GM12874 (cell line): ENCODE measurements around the gene MAP1LC3C.
A peak's percentile ranks its signal among the peaks of the same experiment; 100 is the strongest.

Experiments
- TF ChIP-seq, protein P1 (sequence below): IDR thresholded peaks from 2 replicates; pipeline ENCODE4 v1.5.1; 2011; ENCODE audit warnings: low read depth, mild to moderate bottlenecking, control low read depth, low read length, moderate library complexity; ENCODE audit not compliant: insufficient read depth

The MAP1LC3C gene

GRCh38 chr1:241992734-241993133, 6.2 kb downstream of the MAP1LC3C start:
- TF ChIP-seq, protein P1, sequence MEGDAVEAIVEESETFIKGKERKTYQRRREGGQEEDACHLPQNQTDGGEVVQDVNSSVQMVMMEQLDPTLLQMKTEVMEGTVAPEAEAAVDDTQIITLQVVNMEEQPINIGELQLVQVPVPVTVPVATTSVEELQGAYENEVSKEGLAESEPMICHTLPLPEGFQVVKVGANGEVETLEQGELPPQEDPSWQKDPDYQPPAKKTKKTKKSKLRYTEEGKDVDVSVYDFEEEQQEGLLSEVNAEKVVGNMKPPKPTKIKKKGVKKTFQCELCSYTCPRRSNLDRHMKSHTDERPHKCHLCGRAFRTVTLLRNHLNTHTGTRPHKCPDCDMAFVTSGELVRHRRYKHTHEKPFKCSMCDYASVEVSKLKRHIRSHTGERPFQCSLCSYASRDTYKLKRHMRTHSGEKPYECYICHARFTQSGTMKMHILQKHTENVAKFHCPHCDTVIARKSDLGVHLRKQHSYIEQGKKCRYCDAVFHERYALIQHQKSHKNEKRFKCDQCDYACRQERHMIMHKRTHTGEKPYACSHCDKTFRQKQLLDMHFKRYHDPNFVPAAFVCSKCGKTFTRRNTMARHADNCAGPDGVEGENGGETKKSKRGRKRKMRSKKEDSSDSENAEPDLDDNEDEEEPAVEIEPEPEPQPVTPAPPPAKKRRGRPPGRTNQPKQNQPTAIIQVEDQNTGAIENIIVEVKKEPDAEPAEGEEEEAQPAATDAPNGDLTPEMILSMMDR = no peak

- TF ChIP-seq, protein P1 = no peak
Observed at GRCh38 chr1:241990040-241990439, 8.9 kb downstream of the MAP1LC3C start.

- TF ChIP-seq, protein P1 = peak; percentile 44; the same call in 1 of the 2 replicates
Observed at GRCh38 chr1:241985787-241986186, 13.1 kb downstream of the MAP1LC3C start.

DNA sequence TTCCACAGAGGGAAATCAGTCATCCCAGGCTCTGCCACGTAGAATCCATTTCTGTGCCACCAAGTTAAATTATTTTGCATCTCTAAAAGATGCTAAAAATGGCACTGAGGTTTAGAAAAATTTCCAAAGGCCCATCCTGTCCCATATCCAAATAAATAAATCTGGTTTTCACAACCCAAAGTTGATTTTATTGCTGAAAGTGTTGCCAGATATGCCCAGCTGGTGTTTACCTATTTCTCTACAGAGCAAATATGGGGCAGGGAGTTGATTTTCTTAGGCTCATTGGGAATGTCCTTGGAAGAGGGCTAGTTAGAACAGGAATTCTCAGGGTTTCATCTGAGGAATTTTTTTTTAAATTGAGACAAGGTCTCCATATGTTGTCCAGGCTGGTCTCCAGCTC, 19.0 kb downstream of the MAP1LC3C start:
- TF ChIP-seq, protein P1 = no peak

GRCh38 chr1:241979071-241979470, 19.8 kb downstream of the MAP1LC3C start:
- TF ChIP-seq, protein P1 = no peak

DNA sequence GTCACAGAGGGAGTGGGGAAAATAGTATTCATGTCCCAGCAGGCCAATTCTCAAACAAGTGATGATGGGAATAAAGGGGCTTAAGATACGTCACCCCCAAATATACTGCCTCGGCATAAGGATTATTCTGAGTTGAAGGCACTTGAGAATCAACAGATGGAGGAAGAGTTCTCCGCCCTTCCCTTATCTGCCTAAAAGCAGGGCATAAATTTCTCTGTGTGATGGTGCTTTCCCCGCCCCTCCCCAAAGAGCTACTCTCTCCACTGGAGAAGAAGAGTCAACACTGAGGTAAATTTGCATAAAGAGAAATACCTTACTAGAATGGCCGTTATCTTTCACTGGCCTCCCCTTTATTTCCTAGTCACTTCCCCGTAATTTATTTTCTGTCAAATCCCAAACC, 22.7 kb downstream of the MAP1LC3C start:
- TF ChIP-seq, protein P1 = no peak

DNA sequence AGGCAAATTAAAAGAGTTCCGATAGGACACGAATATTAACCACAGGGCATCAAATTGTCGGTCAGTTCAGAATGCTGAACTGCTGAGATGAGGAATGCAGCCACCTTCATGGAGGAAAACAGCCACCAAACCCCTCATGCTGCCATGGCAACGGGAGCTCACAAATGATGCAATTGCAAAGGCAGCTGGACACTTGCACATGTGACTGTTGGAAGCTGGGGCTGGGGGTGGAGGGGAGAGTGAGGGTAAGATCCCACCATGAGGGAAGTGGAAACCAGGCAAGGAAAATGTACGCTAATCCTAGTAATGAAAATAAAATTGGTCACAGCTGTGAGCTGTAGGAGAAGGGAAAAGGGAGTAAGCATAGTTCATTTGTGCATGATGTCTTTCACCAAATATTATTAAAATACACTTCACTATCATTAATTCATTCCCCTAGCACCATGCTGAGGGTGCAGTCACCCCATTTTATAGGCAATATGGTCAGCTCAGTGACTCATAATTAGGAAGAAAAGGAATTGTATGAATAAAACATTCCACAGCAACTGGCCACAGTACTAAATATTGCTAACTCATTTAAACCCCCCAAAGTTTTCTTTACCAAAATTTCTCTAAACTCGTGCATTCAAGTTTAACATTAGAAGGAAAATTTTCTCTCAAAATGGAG, 26.1 kb downstream of the MAP1LC3C start:
- TF ChIP-seq, protein P1 = no peak

GRCh38 chr1:241968611-241969010, 30.3 kb downstream of the MAP1LC3C start:
- TF ChIP-seq, protein P1 = no peak
